ENCODE measurements around the gene BOLA3. TPM values are rescaled to one million over a fixed set of nuclear protein-coding genes. Genes with fewer than 3 reads are reported as not detected.

The BOLA3 gene
- total RNA-seq, 1 experiment from 2014 or later: 69.7 TPM

DNA sequence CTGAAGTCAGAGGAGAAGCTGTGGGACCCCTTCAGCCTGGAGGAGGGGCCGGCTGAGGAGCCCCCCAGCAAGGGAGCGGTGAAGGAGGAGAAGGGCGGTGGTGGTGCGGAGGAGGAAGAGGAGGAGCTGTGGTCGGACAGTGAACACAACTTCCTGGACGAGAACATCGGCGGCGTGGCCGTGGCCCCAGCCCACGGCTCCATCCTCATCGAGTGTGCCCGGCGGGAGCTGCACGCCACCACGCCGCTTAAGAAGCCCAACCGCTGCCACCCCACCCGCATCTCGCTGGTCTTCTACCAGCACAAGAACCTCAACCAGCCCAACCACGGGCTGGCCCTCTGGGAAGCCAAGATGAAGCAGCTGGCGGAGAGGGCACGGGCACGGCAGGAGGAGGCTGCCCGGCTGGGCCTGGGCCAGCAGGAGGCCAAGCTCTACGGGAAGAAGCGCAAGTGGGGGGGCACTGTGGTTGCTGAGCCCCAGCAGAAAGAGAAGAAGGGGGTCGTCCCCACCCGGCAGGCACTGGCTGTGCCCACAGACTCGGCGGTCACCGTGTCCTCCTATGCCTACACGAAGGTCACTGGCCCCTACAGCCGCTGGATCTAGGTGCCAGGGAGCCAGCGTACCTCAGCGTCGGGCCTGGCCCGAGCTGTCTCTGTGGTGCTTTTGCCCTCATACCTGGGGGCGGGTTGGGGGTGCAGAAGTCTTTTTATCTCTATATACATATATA, 46.0 kb downstream of the BOLA3 start (continued):
- TF ChIP-seq, protein P1, sequence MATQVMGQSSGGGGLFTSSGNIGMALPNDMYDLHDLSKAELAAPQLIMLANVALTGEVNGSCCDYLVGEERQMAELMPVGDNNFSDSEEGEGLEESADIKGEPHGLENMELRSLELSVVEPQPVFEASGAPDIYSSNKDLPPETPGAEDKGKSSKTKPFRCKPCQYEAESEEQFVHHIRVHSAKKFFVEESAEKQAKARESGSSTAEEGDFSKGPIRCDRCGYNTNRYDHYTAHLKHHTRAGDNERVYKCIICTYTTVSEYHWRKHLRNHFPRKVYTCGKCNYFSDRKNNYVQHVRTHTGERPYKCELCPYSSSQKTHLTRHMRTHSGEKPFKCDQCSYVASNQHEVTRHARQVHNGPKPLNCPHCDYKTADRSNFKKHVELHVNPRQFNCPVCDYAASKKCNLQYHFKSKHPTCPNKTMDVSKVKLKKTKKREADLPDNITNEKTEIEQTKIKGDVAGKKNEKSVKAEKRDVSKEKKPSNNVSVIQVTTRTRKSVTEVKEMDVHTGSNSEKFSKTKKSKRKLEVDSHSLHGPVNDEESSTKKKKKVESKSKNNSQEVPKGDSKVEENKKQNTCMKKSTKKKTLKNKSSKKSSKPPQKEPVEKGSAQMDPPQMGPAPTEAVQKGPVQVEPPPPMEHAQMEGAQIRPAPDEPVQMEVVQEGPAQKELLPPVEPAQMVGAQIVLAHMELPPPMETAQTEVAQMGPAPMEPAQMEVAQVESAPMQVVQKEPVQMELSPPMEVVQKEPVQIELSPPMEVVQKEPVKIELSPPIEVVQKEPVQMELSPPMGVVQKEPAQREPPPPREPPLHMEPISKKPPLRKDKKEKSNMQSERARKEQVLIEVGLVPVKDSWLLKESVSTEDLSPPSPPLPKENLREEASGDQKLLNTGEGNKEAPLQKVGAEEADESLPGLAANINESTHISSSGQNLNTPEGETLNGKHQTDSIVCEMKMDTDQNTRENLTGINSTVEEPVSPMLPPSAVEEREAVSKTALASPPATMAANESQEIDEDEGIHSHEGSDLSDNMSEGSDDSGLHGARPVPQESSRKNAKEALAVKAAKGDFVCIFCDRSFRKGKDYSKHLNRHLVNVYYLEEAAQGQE (IDR thresholded peaks at IDR 0.05; ENCODE audit: insufficient read depth in 1 of 2, low read depth in 2 of 2, low read length in 1 of 2): no peak

DNA sequence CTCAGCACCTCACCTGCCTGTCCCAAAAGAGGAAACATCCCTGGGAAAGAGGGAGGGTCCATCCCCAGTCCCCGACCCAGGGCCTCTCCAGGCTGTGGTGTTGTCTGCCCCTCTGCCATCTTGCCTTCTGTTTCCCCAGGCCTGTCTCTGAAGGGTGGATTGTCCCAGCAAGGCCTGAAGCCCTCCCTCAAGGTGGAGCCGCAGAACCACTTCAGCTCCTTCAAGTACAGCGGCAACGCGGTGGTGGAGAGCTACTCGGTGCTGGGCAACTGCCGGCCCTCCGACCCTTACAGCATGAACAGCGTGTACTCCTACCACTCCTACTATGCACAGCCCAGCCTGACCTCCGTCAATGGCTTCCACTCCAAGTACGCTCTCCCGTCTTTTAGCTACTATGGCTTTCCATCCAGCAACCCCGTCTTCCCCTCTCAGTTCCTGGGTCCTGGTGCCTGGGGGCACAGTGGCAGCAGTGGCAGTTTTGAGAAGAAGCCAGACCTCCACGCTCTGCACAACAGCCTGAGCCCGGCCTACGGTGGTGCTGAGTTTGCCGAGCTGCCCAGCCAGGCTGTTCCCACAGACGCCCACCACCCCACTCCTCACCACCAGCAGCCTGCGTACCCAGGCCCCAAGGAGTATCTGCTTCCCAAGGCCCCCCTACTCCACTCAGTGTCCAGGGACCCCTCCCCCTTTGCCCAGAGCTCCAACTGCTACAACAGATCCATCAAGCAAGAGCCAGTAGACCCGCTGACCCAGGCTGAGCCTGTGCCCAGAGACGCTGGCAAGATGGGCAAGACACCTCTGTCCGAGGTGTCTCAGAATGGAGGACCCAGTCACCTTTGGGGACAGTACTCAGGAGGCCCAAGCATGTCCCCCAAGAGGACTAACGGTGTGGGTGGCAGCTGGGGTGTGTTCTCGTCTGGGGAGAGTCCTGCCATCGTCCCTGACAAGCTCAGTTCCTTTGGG, 47.2 kb downstream of the BOLA3 start:
- intact Hi-C loops (cut with micrococcal nuclease; ENCODE audit: unreplicated experiment): no loop called here

More for the DNA sequence above, 47.2 kb downstream of the BOLA3 start:
- Histone ChIP-seq H3K27ac (ENCODE audit: low read length) (no peak overlapping the region), H3K27me3 (ENCODE audit: control insufficient read depth, insufficient read depth, low read length) (no peaks in the 10 kb centered on the region), H3K36me3 (ENCODE audit: control insufficient read depth, insufficient read depth, low read length) (peaks cover 3% of the 10 kb centered on the region; the same call in 1 of the 2 replicates), H3K4me1 (ENCODE audit: control insufficient read depth, insufficient read depth, low read length) (no peaks in the 10 kb centered on the region), H3K4me3 (ENCODE audit: low read depth in 2 of 2, low read length in 2 of 2) (no peak overlapping the region), H3K9me3 (ENCODE audit: control insufficient read depth, insufficient read depth, low read depth, low read length) (no peaks in the 10 kb centered on the region)
- CTCF ChIA-PET: interaction anchor here (0.6 kb wide), 2 partner anchors 30 to 42 kb away, joined by 3 to 5 read pairs; no protein-coding TSS in a partner anchor
- BruUV-seq (replicated peaks): no TSS peak
- POLR2A ChIA-PET: no interaction called here
- in situ Hi-C loops (cut with HindIII; ENCODE audit: low pct_unique_long_range_greater_than_20kb, low sequenced_read_pairs): no loop called here
- TF ChIP-seq, protein P1 (IDR thresholded peaks at IDR 0.05; ENCODE audit: insufficient read depth in 1 of 2, low read depth in 2 of 2, low read length in 1 of 2): no peak
- TF ChIP-seq CTCF (IDR thresholded peaks at IDR 0.05): no peak
- no peak for TF ChIP-seq TCF7L2 (IDR thresholded peaks at IDR 0.05; ENCODE audit: low read depth, low read length)
- TF ChIP-seq SIN3A (IDR thresholded peaks at IDR 0.05; ENCODE audit: borderline replicate concordance, insufficient read depth, low read depth, low read length): no peak
- TF ChIP-seq POLR2AphosphoS5 (IDR thresholded peaks at IDR 0.05; ENCODE audit: low read depth, low read length): no peak
- no peak for DNase-seq (ENCODE audit: low read depth, low spot score)
- no peak for ATAC-seq
